COLO668 (cell line): Measurements from ENCODE around the gene L3MBTL1.

Experiments used
- DNase-seq: peaks from one replicate; lab custom pipeline; 2025; ENCODE audit not compliant: unreplicated experiment; lab: John Stamatoyannopoulos, UW

L3MBTL1 gene

GRCh38 chr20:43558412-43559146 lies 51.1 kb downstream of the L3MBTL1 start, which contains the start of gene SGK2:
Gene SGK2 (plus strand): TSS chr20:43559027. CDS start chr20:43566496, 7,469 bp downstream.
- DNase-seq = peak; percentile 72

- DNase-seq = no peak
Observed at GRCh38 chr20:43559147-43559987, 51.9 kb downstream of the L3MBTL1 start.

GRCh38 chr20:43560974-43561373 lies 53.5 kb downstream of the L3MBTL1 start:
- no peak for DNase-seq

GRCh38 chr20:43563429-43563828 lies 55.9 kb downstream of the L3MBTL1 start:
- DNase-seq = no peak

GRCh38 chr20:43563991-43564390 lies 56.5 kb downstream of the L3MBTL1 start:
- no peak for DNase-seq

GRCh38 chr20:43564455-43564854 lies 57.0 kb downstream of the L3MBTL1 start:
- DNase-seq = no peak

- DNase-seq = no peak
Observed at GRCh38 chr20:43564993-43565757, 57.7 kb downstream of the L3MBTL1 start.

- DNase-seq = no peak
Observed at GRCh38 chr20:43565758-43566104, 58.2 kb downstream of the L3MBTL1 start.

GRCh38 chr20:43567477-43567876 lies 60.0 kb downstream of the L3MBTL1 start:
- DNase-seq = no peak

- no peak for DNase-seq
Observed at GRCh38 chr20:43568706-43569105, 61.2 kb downstream of the L3MBTL1 start.

GRCh38 chr20:43569282-43569681 lies 61.8 kb downstream of the L3MBTL1 start:
- DNase-seq = no peak

- DNase-seq = no peak
Observed at GRCh38 chr20:43570496-43570895, 63.0 kb downstream of the L3MBTL1 start.

GRCh38 chr20:43571310-43571709 lies 63.8 kb downstream of the L3MBTL1 start:
- no peak for DNase-seq

GRCh38 chr20:43571771-43572170 lies 64.3 kb downstream of the L3MBTL1 start:
- no peak for DNase-seq

GRCh38 chr20:43572891-43573290 lies 65.4 kb downstream of the L3MBTL1 start:
- DNase-seq = no peak

GRCh38 chr20:43576108-43576507 lies 68.6 kb downstream of the L3MBTL1 start:
- no peak for DNase-seq

- no peak for DNase-seq
Observed at GRCh38 chr20:43579861-43580793, 72.6 kb downstream of the L3MBTL1 start.

- DNase-seq = no peak
Observed at GRCh38 chr20:43583133-43583864, 75.8 kb downstream of the L3MBTL1 start.

- DNase-seq = peak; percentile 66
Observed at GRCh38 chr20:43583982-43584432, 76.5 kb downstream of the L3MBTL1 start.
